Measurements from ENCODE around the gene ALDH1L1.

Gene ALDH1L1

GRCh38 chr3:126136428-126137220, 43.8 kb downstream of the ALDH1L1 start:
- no peaks in the 10 kb centered on the region for H3K36me3 ChIP-seq (ENCODE audit: control insufficient read depth, insufficient read depth, low read length)
- no peak overlapping the region for H3K9ac ChIP-seq (ENCODE audit: low read depth, low read length)
- no peaks in the 10 kb centered on the region for H3K27me3 ChIP-seq (ENCODE audit: control insufficient read depth, insufficient read depth, low read length)
- no peak overlapping the region for H3K4me3 ChIP-seq (ENCODE audit: low read depth, low read length)
- H3K9me3 ChIP-seq (ENCODE audit: control insufficient read depth, insufficient read depth, low read length), result no peaks in the 10 kb centered on the region
- H3K4me1 ChIP-seq (ENCODE audit: control insufficient read depth, insufficient read depth, low read length), result peaks cover 5% of the 10 kb centered on the region

DNA sequence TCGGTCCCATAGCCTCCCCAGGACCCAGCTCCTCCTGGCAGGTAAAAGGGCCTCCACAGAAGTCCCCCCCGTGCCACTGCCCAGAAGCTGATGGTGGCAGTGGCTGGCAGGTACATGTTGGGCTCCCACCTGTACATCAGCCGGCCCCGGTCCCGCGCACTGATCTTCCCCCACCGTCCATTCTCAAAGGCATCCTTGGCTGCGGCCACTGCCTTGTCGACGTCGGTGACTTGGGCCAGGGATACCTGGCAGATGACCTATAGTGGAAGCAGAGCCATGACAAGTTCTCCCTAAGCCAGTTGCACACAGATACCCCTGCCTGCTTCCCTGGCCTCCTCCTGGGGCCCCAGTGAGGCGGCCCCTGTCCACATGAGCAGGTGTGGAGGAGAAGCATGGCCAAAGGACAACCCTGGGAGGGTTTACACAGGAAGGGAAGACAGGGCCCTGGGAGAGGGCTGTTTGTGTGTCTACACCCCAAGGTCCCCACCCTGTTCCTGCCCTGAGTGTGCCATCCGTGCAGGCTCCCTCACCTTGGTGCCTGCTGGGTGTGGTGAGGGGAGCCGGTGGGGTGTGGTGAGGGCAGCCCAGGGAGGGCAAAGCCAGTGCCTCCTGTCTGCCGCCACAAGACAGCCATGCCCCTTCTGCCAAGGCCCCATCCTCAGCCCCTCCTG, 44.8 kb downstream of the ALDH1L1 start:
- Histone ChIP-seq H3K36me3 (ENCODE audit: control insufficient read depth, insufficient read depth, low read length) (no peaks in the 10 kb centered on the region), H3K9me3 (ENCODE audit: control insufficient read depth, insufficient read depth, low read length) (no peaks in the 10 kb centered on the region), H3K4me3 (ENCODE audit: low read depth, low read length) (no peak overlapping the region), H3K9ac (ENCODE audit: low read depth, low read length) (no peak overlapping the region), H3K4me1 (ENCODE audit: control insufficient read depth, insufficient read depth, low read length) (peaks cover 5% of the 10 kb centered on the region), H3K27me3 (ENCODE audit: control insufficient read depth, insufficient read depth, low read length) (no peaks in the 10 kb centered on the region)

DNA sequence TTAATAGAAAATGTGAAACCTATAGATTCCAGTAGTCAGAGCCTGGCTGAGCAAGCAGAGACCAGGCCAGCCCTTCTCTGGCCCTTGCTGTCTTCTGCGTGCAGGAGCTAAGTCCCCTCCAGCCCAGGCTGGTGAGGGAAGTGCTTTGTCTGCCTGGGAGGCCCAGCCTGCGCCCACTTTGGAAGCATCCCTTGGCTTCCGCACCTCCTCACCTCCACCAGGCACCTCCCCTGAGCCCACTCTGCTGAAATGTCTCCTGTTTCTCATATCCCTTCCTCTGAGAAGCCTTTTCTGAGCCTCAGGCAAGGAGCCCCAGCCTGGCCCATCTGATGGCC, 45.3 kb downstream of the ALDH1L1 start:
- Histone ChIP-seq H3K27me3 (ENCODE audit: control insufficient read depth, insufficient read depth, low read length) (no peaks in the 10 kb centered on the region), H3K4me3 (ENCODE audit: low read depth, low read length) (no peak overlapping the region), H3K9ac (ENCODE audit: low read depth, low read length) (no peak overlapping the region), H3K36me3 (ENCODE audit: control insufficient read depth, insufficient read depth, low read length) (no peaks in the 10 kb centered on the region), H3K4me1 (ENCODE audit: control insufficient read depth, insufficient read depth, low read length) (peaks cover 5% of the 10 kb centered on the region), H3K9me3 (ENCODE audit: control insufficient read depth, insufficient read depth, low read length) (no peaks in the 10 kb centered on the region)

DNA sequence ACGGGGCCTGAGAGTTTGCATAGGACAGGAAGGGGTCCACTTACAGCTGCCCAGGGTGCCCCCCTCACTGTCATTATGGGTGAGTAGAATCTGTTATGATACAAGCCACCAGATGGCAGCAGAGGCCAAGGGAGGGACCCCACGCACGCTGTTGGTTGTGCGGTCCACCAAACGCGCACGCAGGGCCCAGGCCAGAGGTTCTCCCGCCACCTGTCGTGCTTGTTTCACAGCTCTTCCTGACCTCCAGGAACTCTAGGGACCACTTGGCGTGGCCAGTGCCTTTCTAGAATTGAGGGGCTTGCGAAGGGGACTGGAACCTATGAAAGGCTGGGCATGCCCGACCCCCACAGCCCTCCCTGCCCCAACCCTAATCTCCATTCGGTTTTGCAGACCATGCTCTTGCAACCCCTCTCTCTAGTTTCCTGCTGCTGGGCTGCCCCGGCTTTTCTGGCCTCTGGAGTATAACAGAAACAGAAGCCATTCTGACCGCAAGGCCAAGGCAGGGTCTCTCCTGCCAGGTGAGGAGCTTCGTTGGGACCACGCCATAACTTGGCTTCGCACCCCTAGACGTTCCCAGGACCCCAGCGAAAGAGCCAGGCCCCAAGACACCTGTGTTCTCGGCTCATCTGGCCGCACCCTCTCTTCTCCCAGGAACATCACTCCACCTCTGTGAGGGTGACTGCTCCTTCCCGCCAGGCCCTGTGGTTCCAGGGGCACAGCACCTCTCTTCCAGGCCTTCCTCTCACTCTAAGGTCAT, 46.0 kb downstream of the ALDH1L1 start:
- Histone ChIP-seq H3K9me3 (ENCODE audit: control insufficient read depth, insufficient read depth, low read length) (no peaks in the 10 kb centered on the region), H3K4me1 (ENCODE audit: control insufficient read depth, insufficient read depth, low read length) (peaks cover 5% of the 10 kb centered on the region), H3K36me3 (ENCODE audit: control insufficient read depth, insufficient read depth, low read length) (no peaks in the 10 kb centered on the region), H3K27me3 (ENCODE audit: control insufficient read depth, insufficient read depth, low read length) (no peaks in the 10 kb centered on the region), H3K4me3 (ENCODE audit: low read depth, low read length) (no peak overlapping the region), H3K9ac (ENCODE audit: low read depth, low read length) (no peak overlapping the region)

- Histone ChIP-seq H3K9me3 (ENCODE audit: control insufficient read depth, insufficient read depth, low read length) (no peaks in the 10 kb centered on the region), H3K9ac (ENCODE audit: low read depth, low read length) (no peak overlapping the region), H3K4me3 (ENCODE audit: low read depth, low read length) (no peak overlapping the region), H3K27me3 (ENCODE audit: control insufficient read depth, insufficient read depth, low read length) (no peaks in the 10 kb centered on the region), H3K36me3 (ENCODE audit: control insufficient read depth, insufficient read depth, low read length) (no peaks in the 10 kb centered on the region), H3K4me1 (ENCODE audit: control insufficient read depth, insufficient read depth, low read length) (peaks cover 5% of the 10 kb centered on the region)
Measured at GRCh38 chr3:126133606-126134005, 46.8 kb downstream of the ALDH1L1 start.

DNA sequence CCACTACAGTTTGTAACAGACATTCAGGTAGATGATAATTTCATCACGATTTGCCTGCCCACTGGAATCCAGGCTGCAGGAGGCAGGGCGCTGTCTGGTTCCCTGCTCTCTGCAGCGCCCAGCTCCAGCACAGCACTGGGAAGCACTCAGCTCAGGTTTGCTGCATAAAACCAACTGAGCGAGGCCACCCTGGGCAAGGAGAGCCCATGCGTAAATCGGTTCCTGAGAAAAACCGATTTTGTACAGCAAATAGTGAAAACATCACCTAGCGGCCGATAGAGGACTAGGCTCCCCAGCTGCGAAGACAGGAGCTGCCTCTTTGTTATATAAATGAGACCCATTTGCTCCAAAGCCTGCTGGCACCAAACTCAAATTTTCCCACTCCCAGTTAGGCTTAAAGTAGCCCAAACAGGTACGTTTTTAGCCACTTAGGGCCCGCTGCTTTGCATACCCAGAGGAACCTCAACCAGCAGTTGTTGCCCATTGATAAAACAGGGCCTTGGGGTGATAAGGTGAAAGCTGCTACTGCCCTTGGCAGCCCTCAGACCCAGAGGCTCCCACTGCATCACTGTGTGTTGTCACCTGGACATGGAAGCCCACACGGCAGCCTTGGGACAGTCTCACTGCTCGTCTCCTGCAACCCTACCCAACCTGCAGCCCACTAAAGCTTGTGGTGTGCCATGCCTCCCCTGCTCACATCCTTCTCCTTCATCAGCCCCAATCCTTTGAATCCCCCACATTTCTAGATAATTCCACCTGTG, 47.5 kb downstream of the ALDH1L1 start:
- Histone ChIP-seq H3K9ac (ENCODE audit: low read depth, low read length) (peak overlapping the region; percentile 29), H3K36me3 (ENCODE audit: control insufficient read depth, insufficient read depth, low read length) (no peaks in the 10 kb centered on the region), H3K4me1 (ENCODE audit: control insufficient read depth, insufficient read depth, low read length) (peaks cover 5% of the 10 kb centered on the region), H3K4me3 (ENCODE audit: low read depth, low read length) (no peak overlapping the region), H3K9me3 (ENCODE audit: control insufficient read depth, insufficient read depth, low read length) (no peaks in the 10 kb centered on the region), H3K27me3 (ENCODE audit: control insufficient read depth, insufficient read depth, low read length) (no peaks in the 10 kb centered on the region)

GRCh38 chr3:126131881-126132750, 48.3 kb downstream of the ALDH1L1 start:
- H3K9me3 ChIP-seq (ENCODE audit: control insufficient read depth, insufficient read depth, low read length), result no peaks in the 10 kb centered on the region
- H3K36me3 ChIP-seq (ENCODE audit: control insufficient read depth, insufficient read depth, low read length), result no peaks in the 10 kb centered on the region
- no peak overlapping the region for H3K9ac ChIP-seq (ENCODE audit: low read depth, low read length)
- H3K4me1 ChIP-seq (ENCODE audit: control insufficient read depth, insufficient read depth, low read length), result peaks cover 5% of the 10 kb centered on the region
- H3K27me3 ChIP-seq (ENCODE audit: control insufficient read depth, insufficient read depth, low read length), result no peaks in the 10 kb centered on the region
- H3K4me3 ChIP-seq (ENCODE audit: low read depth, low read length), result no peak overlapping the region

- no peak overlapping the region for H3K9ac ChIP-seq (ENCODE audit: low read depth, low read length)
Measured at GRCh38 chr3:126130981-126131745, 49.2 kb downstream of the ALDH1L1 start.

DNA sequence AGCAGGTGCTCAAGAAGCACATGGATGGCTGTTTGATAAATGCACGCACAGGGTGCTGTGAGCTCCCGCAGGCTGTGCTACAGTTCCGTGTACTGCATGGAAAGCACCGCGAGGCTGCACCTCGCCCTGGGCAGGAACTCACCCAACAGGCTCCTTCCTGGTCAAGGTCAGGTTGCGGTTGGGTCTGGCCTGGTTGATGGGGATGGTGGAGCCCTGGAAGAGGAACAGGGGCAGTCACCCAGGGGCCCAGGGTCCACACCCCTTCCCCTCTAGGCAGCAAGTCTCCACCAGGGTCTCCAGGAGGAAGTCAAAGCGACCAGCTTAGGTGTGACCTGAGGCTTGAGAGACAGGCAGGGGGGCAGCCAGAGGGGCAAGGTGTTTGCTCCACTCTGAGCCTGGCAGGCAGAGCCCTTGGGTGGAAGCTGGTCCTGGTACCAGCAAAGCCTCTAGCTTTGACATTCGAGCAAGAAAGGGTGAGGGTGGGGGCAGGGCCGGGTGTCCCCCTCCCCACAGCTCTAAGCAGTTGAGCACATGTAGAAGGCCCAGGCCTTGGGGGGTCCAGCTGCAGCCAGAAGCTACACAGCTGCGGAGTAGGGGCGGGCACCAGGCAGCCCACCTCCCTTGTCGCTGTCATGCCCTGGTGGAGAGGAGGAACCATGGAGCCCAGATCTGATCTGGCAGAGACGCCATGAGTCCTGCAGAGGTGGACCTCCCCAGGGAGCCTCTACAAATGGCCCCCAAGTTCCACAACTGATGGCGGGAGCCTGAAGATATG, 50.1 kb downstream of the ALDH1L1 start:
- Histone ChIP-seq H3K4me1 (ENCODE audit: control insufficient read depth, insufficient read depth, low read length) (peaks cover 5% of the 10 kb centered on the region), H3K36me3 (ENCODE audit: control insufficient read depth, insufficient read depth, low read length) (no peaks in the 10 kb centered on the region), H3K4me3 (ENCODE audit: low read depth, low read length) (no peak overlapping the region), H3K27me3 (ENCODE audit: control insufficient read depth, insufficient read depth, low read length) (no peaks in the 10 kb centered on the region), H3K9me3 (ENCODE audit: control insufficient read depth, insufficient read depth, low read length) (no peaks in the 10 kb centered on the region), H3K9ac (ENCODE audit: low read depth, low read length) (no peak overlapping the region)

More at GRCh38 chr3:126130981-126131745, 49.2 kb downstream of the ALDH1L1 start:
- Histone ChIP-seq H3K27me3 (ENCODE audit: control insufficient read depth, insufficient read depth, low read length) (no peaks in the 10 kb centered on the region), H3K4me3 (ENCODE audit: low read depth, low read length) (no peak overlapping the region), H3K9me3 (ENCODE audit: control insufficient read depth, insufficient read depth, low read length) (no peaks in the 10 kb centered on the region), H3K36me3 (ENCODE audit: control insufficient read depth, insufficient read depth, low read length) (no peaks in the 10 kb centered on the region), H3K4me1 (ENCODE audit: control insufficient read depth, insufficient read depth, low read length) (peaks cover 5% of the 10 kb centered on the region)

GRCh38 chr3:126129398-126129891, 50.9 kb downstream of the ALDH1L1 start:
- H3K9ac ChIP-seq (ENCODE audit: low read depth, low read length), result no peak overlapping the region
- H3K4me1 ChIP-seq (ENCODE audit: control insufficient read depth, insufficient read depth, low read length), result peaks cover 5% of the 10 kb centered on the region
- H3K9me3 ChIP-seq (ENCODE audit: control insufficient read depth, insufficient read depth, low read length), result no peaks in the 10 kb centered on the region
- H3K27me3 ChIP-seq (ENCODE audit: control insufficient read depth, insufficient read depth, low read length), result no peaks in the 10 kb centered on the region
- no peak overlapping the region for H3K4me3 ChIP-seq (ENCODE audit: low read depth, low read length)
- no peaks in the 10 kb centered on the region for H3K36me3 ChIP-seq (ENCODE audit: control insufficient read depth, insufficient read depth, low read length)

All from iPS-15b (cell line).